ENCODE results near the gene CFAP251. TPM values are rescaled to one million over a fixed set of nuclear protein-coding genes. Genes with fewer than 3 reads are reported as not detected.

The CFAP251 gene
- total and polyA plus RNA-seq, 2 donors (not counting 3 experiments of a cell fraction or from before 2014, with no cell fraction given), result 3.3 to 4.0 TPM

- CTCF ChIA-PET, result interaction anchor here (0.7 to 1.1 kb wide), 2 partner anchors 16 to 224 kb away, joined by 3 read pairs; no protein-coding TSS in a partner anchor
- no peaks in the 10 kb centered on the region for H3K27me3 ChIP-seq (ENCODE audit: control insufficient read depth in 2 of 2, insufficient read depth in 2 of 2, low read length in 2 of 2)
- H3K9ac ChIP-seq (replicated peaks; ENCODE audit: extremely low read depth, insufficient read depth, low read length), result no peak overlapping the region
- no peak overlapping the region for H3K4me2 ChIP-seq (ENCODE audit: insufficient read depth, low read length)
- no peaks in the 10 kb centered on the region for H4K20me1 ChIP-seq (replicated peaks; ENCODE audit: control insufficient read depth, extremely low read depth, insufficient read depth, low read length)
- H3K4me3 ChIP-seq (replicated peaks in 1 of 3; ENCODE audit: insufficient read depth in 1 of 3, low read depth in 1 of 3, low read length in 3 of 3), result no peak overlapping the region
- H3K36me3 ChIP-seq (ENCODE audit: control insufficient read depth in 2 of 2, extremely low read depth in 1 of 2, insufficient read depth in 2 of 2, low read length in 2 of 2), result no peaks in the 10 kb centered on the region
- POLR2A ChIA-PET, result no interaction called here
- FAIRE-seq (no peak), DNase-seq (ENCODE audit: low read depth, low spot score) (no peak)
- H2AFZ ChIP-seq (ENCODE audit: low read depth, low read length), result no peak overlapping the region
- no TSS peak for BruUV-seq (replicated peaks)
- no peaks in the 10 kb centered on the region for H3K4me1 ChIP-seq (ENCODE audit: control insufficient read depth, extremely low read depth, insufficient read depth, low read length)
- no peaks in the 10 kb centered on the region for H3K79me2 ChIP-seq (ENCODE audit: control insufficient read depth, insufficient read depth, low read length)
- TF ChIP-seq MYC (IDR thresholded peaks at IDR 0.05; ENCODE audit: low read depth, low read length) (no peak), EZH2 (IDR thresholded peaks at IDR 0.05; ENCODE audit: borderline replicate concordance, low read depth, low read length, severe bottlenecking) (no peak), GATA2 (IDR thresholded peaks at IDR 0.05; ENCODE audit: insufficient read depth, insufficient read length, low read depth, low read length) (no peak), JUN (IDR thresholded peaks at IDR 0.05; ENCODE audit: borderline replicate concordance, insufficient read depth, insufficient read length, low read depth) (no peak), POLR2AphosphoS5 (IDR thresholded peaks at IDR 0.05; ENCODE audit: insufficient read depth, low read depth, low read length) (no peak), MAX (IDR thresholded peaks at IDR 0.05; ENCODE audit: insufficient read depth, insufficient read length) (no peak), CTCF (IDR thresholded peaks at IDR 0.05; ENCODE audit: extremely low read depth in 1 of 2, insufficient read depth in 1 of 2, low read depth in 1 of 2, low read length in 2 of 2) (no peak), FOS (IDR thresholded peaks at IDR 0.05; ENCODE audit: borderline replicate concordance, insufficient read depth, low read length) (no peak), POLR2A (IDR thresholded peaks at IDR 0.05; ENCODE audit: low read depth, low read length) (no peak)
- H3K27ac ChIP-seq (ENCODE audit: insufficient read depth, low read depth, low read length), result no peak overlapping the region
- intact Hi-C loops (cut with micrococcal nuclease) (no loop called here), dilution Hi-C loops (cut with MboI; ENCODE audit: extremely low pct_ligation_motif_present, low sequenced_read_pairs) (no loop called here)
- H3K9me1 ChIP-seq (replicated peaks; ENCODE audit: control insufficient read depth, extremely low read depth, insufficient read depth, low read length), result no peaks in the 10 kb centered on the region
- no peaks in the 10 kb centered on the region for H3K9me3 ChIP-seq (replicated peaks; ENCODE audit: control insufficient read depth, insufficient read depth, low read length)
Measured at GRCh38 chr12:122001466-122002209, 83.2 kb downstream of the CFAP251 start.
